ENCODE results near the gene SPRTN.

Gene SPRTN

DNA sequence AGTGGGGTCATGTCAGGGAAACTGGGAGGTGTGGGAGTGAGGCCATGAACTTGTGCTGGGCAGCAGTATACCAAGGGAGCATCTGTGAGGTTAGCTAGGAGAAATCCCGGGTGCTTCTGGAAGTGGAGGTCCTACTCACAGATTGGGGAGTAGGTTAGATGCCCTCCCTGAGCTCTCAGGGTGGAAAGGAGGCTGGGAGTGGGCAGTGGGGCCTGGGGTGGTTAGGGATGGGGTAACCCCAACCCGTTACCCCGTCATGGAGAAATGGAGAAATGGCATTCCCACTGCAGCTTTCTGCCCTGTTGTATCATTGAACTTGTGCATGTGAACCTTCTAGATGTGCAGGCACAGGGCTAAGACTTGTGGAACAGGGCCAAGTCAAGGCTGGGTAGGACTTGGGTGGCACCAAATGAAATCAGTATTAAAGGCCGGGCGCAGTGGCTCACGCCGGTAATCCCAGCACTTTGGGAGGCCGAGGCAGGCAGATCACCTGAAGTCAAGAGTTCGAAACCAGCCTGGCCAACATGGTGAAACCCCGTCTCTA, 27.6 kb upstream of the SPRTN start:
- TF ChIP-seq, protein P1, sequence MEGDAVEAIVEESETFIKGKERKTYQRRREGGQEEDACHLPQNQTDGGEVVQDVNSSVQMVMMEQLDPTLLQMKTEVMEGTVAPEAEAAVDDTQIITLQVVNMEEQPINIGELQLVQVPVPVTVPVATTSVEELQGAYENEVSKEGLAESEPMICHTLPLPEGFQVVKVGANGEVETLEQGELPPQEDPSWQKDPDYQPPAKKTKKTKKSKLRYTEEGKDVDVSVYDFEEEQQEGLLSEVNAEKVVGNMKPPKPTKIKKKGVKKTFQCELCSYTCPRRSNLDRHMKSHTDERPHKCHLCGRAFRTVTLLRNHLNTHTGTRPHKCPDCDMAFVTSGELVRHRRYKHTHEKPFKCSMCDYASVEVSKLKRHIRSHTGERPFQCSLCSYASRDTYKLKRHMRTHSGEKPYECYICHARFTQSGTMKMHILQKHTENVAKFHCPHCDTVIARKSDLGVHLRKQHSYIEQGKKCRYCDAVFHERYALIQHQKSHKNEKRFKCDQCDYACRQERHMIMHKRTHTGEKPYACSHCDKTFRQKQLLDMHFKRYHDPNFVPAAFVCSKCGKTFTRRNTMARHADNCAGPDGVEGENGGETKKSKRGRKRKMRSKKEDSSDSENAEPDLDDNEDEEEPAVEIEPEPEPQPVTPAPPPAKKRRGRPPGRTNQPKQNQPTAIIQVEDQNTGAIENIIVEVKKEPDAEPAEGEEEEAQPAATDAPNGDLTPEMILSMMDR (conservative IDR thresholded peaks at IDR 0.05; ENCODE audit: low read length), result no peak
- no peak for TF ChIP-seq EZH2phosphoT487 (IDR thresholded peaks at IDR 0.05; ENCODE audit: borderline replicate concordance)
- no peaks in the 10 kb centered on the region for H3K36me3 ChIP-seq (ENCODE audit: insufficient read depth, low read length)
- H3K4me3 ChIP-seq (ENCODE audit: low read length, poor library complexity, severe bottlenecking), result no peak overlapping the region
- H3K27me3 ChIP-seq (ENCODE audit: insufficient read depth, low read length, poor library complexity, severe bottlenecking), result no peaks in the 10 kb centered on the region
- no peaks in the 10 kb centered on the region for H3K9me3 ChIP-seq (ENCODE audit: insufficient read depth, low read depth, low read length)
- no peaks in the 10 kb centered on the region for H3K79me2 ChIP-seq (ENCODE audit: insufficient read depth, low read length)
- H4K20me1 ChIP-seq (ENCODE audit: insufficient read depth, low read length, poor library complexity, severe bottlenecking), result no peaks in the 10 kb centered on the region
- no peaks in the 10 kb centered on the region for H3K4me1 ChIP-seq (ENCODE audit: insufficient read depth, low read length, poor library complexity, severe bottlenecking)
- H3F3A ChIP-seq (ENCODE audit: low read depth), result no peaks in the 10 kb centered on the region
- H3K9me2 ChIP-seq (replicated peaks; ENCODE audit: low read depth, low read length), result no peaks in the 10 kb centered on the region
- no peak overlapping the region for H3K4me2 ChIP-seq (ENCODE audit: low read depth, low read length, poor library complexity, severe bottlenecking)
- H2AFZ ChIP-seq (ENCODE audit: low read length), result no peak overlapping the region
- no peak overlapping the region for H3K9ac ChIP-seq (ENCODE audit: low read depth, low read length, poor library complexity, severe bottlenecking)

DNA sequence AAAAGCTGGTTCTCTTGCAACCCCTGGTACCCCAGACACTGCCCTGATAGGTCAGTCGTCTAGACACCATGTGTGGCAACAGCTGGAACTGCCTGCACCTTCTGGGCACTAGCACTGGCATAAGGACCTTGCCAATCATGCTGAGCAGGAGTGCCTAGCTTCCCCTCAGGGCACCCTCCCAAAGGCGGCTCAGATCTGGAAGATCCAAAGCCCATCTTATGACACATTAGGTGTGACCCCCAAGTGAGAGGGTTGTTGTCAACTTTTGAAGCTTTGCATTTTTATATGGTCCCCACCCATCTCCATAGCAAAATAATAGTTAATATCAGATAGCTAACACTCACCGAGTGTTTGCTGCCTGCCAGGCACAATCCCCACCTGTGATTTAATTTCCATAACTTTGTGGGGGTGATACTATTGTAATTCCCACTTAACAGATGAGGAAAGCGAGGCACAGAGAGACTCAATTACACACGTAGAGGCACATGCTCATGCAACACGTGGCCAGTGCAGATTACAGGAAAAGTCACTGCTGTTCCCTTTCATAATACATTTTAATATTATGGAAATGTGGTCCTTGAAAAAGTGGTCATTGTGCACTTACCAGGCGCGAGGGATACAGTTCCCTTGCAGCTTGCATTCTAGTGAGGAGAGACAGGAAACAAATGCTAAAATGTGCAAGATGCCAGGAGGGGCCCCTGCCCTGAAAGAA, 26.2 kb upstream of the SPRTN start:
- TF ChIP-seq EZH2phosphoT487 (IDR thresholded peaks at IDR 0.05; ENCODE audit: borderline replicate concordance), result no peak
- TF ChIP-seq, protein P1 (conservative IDR thresholded peaks at IDR 0.05; ENCODE audit: low read length), result no peak
- Histone ChIP-seq H3K36me3 (ENCODE audit: insufficient read depth, low read length) (no peaks in the 10 kb centered on the region), H3F3A (ENCODE audit: low read depth) (no peaks in the 10 kb centered on the region), H3K79me2 (ENCODE audit: insufficient read depth, low read length) (no peaks in the 10 kb centered on the region), H3K9me3 (ENCODE audit: insufficient read depth, low read depth, low read length) (no peaks in the 10 kb centered on the region), H3K9ac (ENCODE audit: low read depth, low read length, poor library complexity, severe bottlenecking) (no peak overlapping the region), H4K20me1 (ENCODE audit: insufficient read depth, low read length, poor library complexity, severe bottlenecking) (no peaks in the 10 kb centered on the region), H3K4me3 (ENCODE audit: low read length, poor library complexity, severe bottlenecking) (no peak overlapping the region), H3K4me1 (ENCODE audit: insufficient read depth, low read length, poor library complexity, severe bottlenecking) (no peaks in the 10 kb centered on the region), H3K9me2 (replicated peaks; ENCODE audit: low read depth, low read length) (no peaks in the 10 kb centered on the region), H3K4me2 (ENCODE audit: low read depth, low read length, poor library complexity, severe bottlenecking) (no peak overlapping the region), H2AFZ (ENCODE audit: low read length) (no peak overlapping the region), H3K27me3 (ENCODE audit: insufficient read depth, low read length, poor library complexity, severe bottlenecking) (no peaks in the 10 kb centered on the region)

DNA sequence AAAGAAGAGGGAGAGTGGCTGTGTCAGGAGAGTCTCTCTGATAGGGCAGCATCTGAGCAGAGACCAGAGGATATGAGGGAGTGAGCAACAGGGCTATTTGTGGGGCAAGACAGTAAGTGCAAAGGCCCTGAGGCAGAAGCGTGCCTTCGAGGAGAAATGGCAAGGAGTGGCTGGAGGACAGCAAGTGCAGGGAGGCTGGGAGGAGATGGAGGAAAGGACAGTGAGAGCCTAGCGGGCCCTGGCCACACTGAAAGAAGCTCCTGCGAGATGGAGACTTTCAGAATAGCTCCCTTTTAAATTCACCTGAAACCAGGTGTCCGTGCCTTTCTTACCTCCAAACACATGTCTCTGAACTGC, 25.7 kb upstream of the SPRTN start:
- Histone ChIP-seq H3F3A (ENCODE audit: low read depth) (no peaks in the 10 kb centered on the region), H3K4me3 (ENCODE audit: low read length, poor library complexity, severe bottlenecking) (no peak overlapping the region), H3K9ac (ENCODE audit: low read depth, low read length, poor library complexity, severe bottlenecking) (no peak overlapping the region), H3K9me3 (ENCODE audit: insufficient read depth, low read depth, low read length) (no peaks in the 10 kb centered on the region), H3K4me1 (ENCODE audit: insufficient read depth, low read length, poor library complexity, severe bottlenecking) (no peaks in the 10 kb centered on the region), H3K4me2 (ENCODE audit: low read depth, low read length, poor library complexity, severe bottlenecking) (no peak overlapping the region), H3K27me3 (ENCODE audit: insufficient read depth, low read length, poor library complexity, severe bottlenecking) (no peaks in the 10 kb centered on the region), H3K9me2 (replicated peaks; ENCODE audit: low read depth, low read length) (no peaks in the 10 kb centered on the region), H3K79me2 (ENCODE audit: insufficient read depth, low read length) (no peaks in the 10 kb centered on the region), H3K36me3 (ENCODE audit: insufficient read depth, low read length) (no peaks in the 10 kb centered on the region), H2AFZ (ENCODE audit: low read length) (no peak overlapping the region), H4K20me1 (ENCODE audit: insufficient read depth, low read length, poor library complexity, severe bottlenecking) (no peaks in the 10 kb centered on the region)
- TF ChIP-seq EZH2phosphoT487 (IDR thresholded peaks at IDR 0.05; ENCODE audit: borderline replicate concordance), result no peak
- TF ChIP-seq, protein P1 (conservative IDR thresholded peaks at IDR 0.05; ENCODE audit: low read length), result no peak

Measured in Loucy (cell line).